Activated T-helper 17 cell treated with anti-CD3 and anti-CD28 coated beads, Interleukin-2, amount 50 U/mL, for 72 hours (primary cell): ENCODE data around the gene MAP4K2. TPM values are rescaled to one million over a fixed set of nuclear protein-coding genes. Genes with fewer than 3 reads are reported as not detected.
"Not testable (repeated sequence)": the region's sequence is repeated elsewhere in the genome, so short reads cannot be mapped to it uniquely, and the experiment has no call there.

Experiments used
- ATAC-seq: fragments of 150-1000 bp; cut with Tn5 transposase; replicated peaks from 2 replicates; pipeline ENCODE4 v1.10.0; 2021; ENCODE audit warnings: mild to moderate bottlenecking, moderate library complexity
- H3K27ac Mint-ChIP-seq: one replicate; pipeline ENCODE4 v1.8.0; 2022; ENCODE audit warnings: mixed read lengths
- H3K27me3 Mint-ChIP-seq: one replicate; pipeline ENCODE4 v1.8.0; 2022; ENCODE audit warnings: mixed read lengths
- H3K36me3 Mint-ChIP-seq: one replicate; pipeline ENCODE4 v1.8.0; 2022; ENCODE audit warnings: low read depth, mild to moderate bottlenecking, mixed read lengths
- H3K4me1 Mint-ChIP-seq: one replicate; pipeline ENCODE4 v1.8.0; 2022; ENCODE audit warnings: mixed read lengths
- H3K4me3 Mint-ChIP-seq: one replicate; pipeline ENCODE4 v1.8.0; 2022; ENCODE audit warnings: mild to moderate bottlenecking, mixed read lengths
- H3K9me3 Mint-ChIP-seq: one replicate; pipeline ENCODE4 v1.8.0; 2022; ENCODE audit warnings: mixed read lengths
- total RNA-seq, 2 donors: library from RNA; stranded (reverse); gene quantifications; one replicate each; pipeline ENCODE4 v1.2.3, GENCODE V29; 2022

MAP4K2 gene
- 10 to 100 TPM; 65.9 to 82.5 TPM for total RNA-seq

GRCh38 chr11:64803158-64803845 lies at the start of gene MAP4K2:
Gene MAP4K2 (minus strand): TSS chr11:64803214. CDS start chr11:64803149, 65 bp downstream.
- peak; percentile 92 for ATAC-seq
- Mint-ChIP-seq H3K27ac (peak within 1 kb of the TSS; percentile 96), H3K4me1 (peaks cover 15% of the 10 kb centered on the region)

GRCh38 chr11:64851831-64852351 lies 48.9 kb upstream of the MAP4K2 start:
- H3K9me3 Mint-ChIP-seq = no peaks in the 10 kb centered on the region
- peaks cover 57% of the 10 kb centered on the region for H3K4me1 Mint-ChIP-seq
- peaks cover 55% of the 10 kb centered on the region for H3K36me3 Mint-ChIP-seq
- H3K27me3 Mint-ChIP-seq = no peaks in the 10 kb centered on the region
- H3K27ac Mint-ChIP-seq = peak overlapping the region; percentile 92
- peak overlapping the region; percentile 87 for H3K4me3 Mint-ChIP-seq
- no peak for ATAC-seq

More at GRCh38 chr11:64803158-64803845, at the start of gene MAP4K2:
- Mint-ChIP-seq H3K27me3 (no peaks in the 10 kb centered on the region), H3K9me3 (no peaks in the 10 kb centered on the region), H3K36me3 (peaks cover 48% of the 10 kb centered on the region), H3K4me3 (peak within 1 kb of the TSS; percentile 88)

GRCh38 chr11:64850979-64851567 lies 48.1 kb upstream of the MAP4K2 start:
- H3K27me3 Mint-ChIP-seq = no peaks in the 10 kb centered on the region
- no peaks in the 10 kb centered on the region for H3K9me3 Mint-ChIP-seq
- H3K4me3 Mint-ChIP-seq = peak overlapping the region; percentile 87
- peaks cover 47% of the 10 kb centered on the region for H3K36me3 Mint-ChIP-seq
- peaks cover 52% of the 10 kb centered on the region for H3K4me1 Mint-ChIP-seq
- peak overlapping the region; percentile 92 for H3K27ac Mint-ChIP-seq
- ATAC-seq = peak; percentile 68

GRCh38 chr11:64849598-64850356 lies 46.8 kb upstream of the MAP4K2 start:
- H3K27ac Mint-ChIP-seq = peak overlapping the region; percentile 79
- H3K4me3 Mint-ChIP-seq = no peak overlapping the region
- H3K9me3 Mint-ChIP-seq = no peaks in the 10 kb centered on the region
- no peaks in the 10 kb centered on the region for H3K27me3 Mint-ChIP-seq
- H3K4me1 Mint-ChIP-seq = peaks cover 45% of the 10 kb centered on the region
- no peak for ATAC-seq
- H3K36me3 Mint-ChIP-seq = peaks cover 34% of the 10 kb centered on the region

GRCh38 chr11:64848826-64849597 lies 46.0 kb upstream of the MAP4K2 start:
- peak overlapping the region; percentile 79 for H3K27ac Mint-ChIP-seq
- H3K36me3 Mint-ChIP-seq = peaks cover 26% of the 10 kb centered on the region
- H3K9me3 Mint-ChIP-seq = no peaks in the 10 kb centered on the region
- no peak for ATAC-seq
- peak overlapping the region; percentile 33 for H3K4me3 Mint-ChIP-seq
- peaks cover 39% of the 10 kb centered on the region for H3K4me1 Mint-ChIP-seq
- H3K27me3 Mint-ChIP-seq = no peaks in the 10 kb centered on the region

DNA sequence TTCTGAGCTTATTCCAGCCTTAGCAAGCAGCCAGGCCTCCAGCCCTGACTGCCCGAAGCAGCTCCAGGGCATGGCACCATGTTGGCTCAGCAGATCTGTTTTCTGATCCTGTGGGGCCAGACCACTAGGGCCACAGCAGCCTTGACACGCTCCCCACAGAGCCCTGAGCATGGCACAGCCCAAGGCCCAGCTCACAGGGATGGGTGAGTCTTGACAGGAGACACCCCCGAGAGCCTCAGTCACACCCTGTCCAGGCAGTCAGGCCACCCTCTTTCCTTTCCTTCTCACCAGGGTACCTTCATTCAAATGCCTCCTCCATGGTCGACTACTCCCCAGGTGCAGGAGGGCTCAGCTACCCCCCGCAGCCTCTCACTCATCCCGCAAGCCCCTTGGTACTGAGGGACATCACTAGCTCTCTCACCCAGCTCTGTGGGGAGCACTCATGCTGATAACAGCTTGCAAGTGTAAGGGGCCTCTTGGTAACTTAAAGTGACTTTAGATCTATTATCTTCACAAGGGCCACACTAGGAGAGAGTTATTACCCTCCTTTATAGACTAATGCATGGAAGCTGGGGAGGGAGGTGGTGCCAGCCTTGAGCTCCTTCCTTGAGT lies 45.3 kb upstream of the MAP4K2 start:
- H3K9me3 Mint-ChIP-seq = no peaks in the 10 kb centered on the region
- peaks cover 41% of the 10 kb centered on the region for H3K4me1 Mint-ChIP-seq
- H3K27ac Mint-ChIP-seq = peak overlapping the region; percentile 79
- H3K36me3 Mint-ChIP-seq = peaks cover 19% of the 10 kb centered on the region
- H3K4me3 Mint-ChIP-seq = peak overlapping the region; percentile 33
- no peak for ATAC-seq
- no peaks in the 10 kb centered on the region for H3K27me3 Mint-ChIP-seq

DNA sequence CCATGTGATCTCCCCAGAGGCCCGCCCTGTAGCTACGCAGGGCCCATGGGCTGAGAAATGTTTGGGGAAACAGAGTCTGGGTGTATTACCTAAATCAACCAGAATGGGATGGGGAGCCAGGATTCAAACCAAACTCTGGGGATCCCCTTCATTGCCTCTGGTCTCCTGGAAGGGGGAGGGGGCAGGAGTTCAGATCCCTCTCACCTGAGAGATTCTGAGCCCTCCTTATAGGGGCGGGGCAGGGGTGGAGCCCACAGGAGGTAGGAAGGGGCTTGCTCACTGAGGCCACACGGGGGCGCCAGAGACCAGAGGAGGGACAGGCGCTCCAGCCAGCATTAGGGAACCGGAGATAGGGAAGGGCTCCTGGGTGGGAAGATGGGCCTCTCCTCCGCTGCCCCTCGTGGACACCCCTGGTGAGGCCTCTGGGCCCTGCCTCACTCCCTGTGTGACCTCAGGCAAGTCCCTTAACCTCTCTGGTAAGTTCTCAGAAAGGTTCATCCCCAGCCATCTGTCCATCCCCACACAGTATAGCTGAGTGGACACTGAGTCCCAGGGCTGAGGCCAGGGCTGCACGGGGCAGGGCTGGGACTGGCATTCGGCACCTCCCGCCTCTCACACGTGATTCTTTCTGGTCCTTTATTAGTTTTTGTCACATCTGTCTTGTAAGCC lies 44.1 kb upstream of the MAP4K2 start:
- Mint-ChIP-seq H3K27me3 (no peaks in the 10 kb centered on the region), H3K36me3 (peaks cover 8% of the 10 kb centered on the region), H3K9me3 (no peaks in the 10 kb centered on the region), H3K27ac (peak overlapping the region; percentile 38), H3K4me1 (peaks cover 36% of the 10 kb centered on the region), H3K4me3 (no peak overlapping the region)
- ATAC-seq = peak; percentile 75

GRCh38 chr11:64845776-64846129 lies 42.7 kb upstream of the MAP4K2 start:
- H3K4me1 Mint-ChIP-seq = peaks cover 29% of the 10 kb centered on the region

DNA sequence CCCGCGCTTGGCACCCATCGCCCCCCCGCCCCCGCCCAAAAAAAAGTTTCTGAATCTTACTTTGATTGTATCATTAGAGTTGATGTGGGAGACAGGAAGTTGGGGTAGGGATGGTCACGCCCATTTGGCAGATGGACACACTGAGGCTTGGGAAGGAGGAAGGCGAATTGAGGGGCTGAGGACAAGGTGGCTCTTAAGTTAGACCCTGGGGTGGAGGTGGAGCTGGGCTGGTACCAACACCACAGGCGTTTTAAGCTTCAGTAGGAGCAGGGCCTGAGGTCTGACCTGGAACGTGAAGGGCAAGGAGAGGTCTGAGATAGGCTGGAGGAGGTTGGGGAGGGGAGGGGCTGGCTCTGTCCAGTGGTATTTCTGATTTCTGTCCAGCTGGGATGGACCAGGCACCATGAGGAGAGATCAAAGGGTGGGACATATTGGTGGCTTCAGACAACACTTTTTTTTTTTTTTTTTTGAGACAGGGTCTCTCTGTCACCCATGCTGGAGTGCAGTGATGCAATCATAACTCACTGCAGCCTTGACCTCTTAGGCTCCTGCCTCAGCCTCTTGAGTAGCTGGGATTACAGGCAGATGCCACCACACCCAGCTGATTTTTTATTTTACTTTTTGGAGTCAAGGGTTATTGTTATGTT lies 42.2 kb upstream of the MAP4K2 start:
- Mint-ChIP-seq H3K36me3 (no peaks in the 10 kb centered on the region), H3K27me3 (no peaks in the 10 kb centered on the region), H3K9me3 (no peaks in the 10 kb centered on the region), H3K4me1 (peaks cover 29% of the 10 kb centered on the region), H3K4me3 (peak overlapping the region; percentile 73), H3K27ac (no peak overlapping the region)
- ATAC-seq = no peak

More at GRCh38 chr11:64845776-64846129, 42.7 kb upstream of the MAP4K2 start:
- not testable (repeated sequence) for ATAC-seq, H3K27me3 Mint-ChIP-seq, H3K36me3 Mint-ChIP-seq, H3K27ac Mint-ChIP-seq, H3K9me3 Mint-ChIP-seq
- peak overlapping the region; percentile 73 for H3K4me3 Mint-ChIP-seq

DNA sequence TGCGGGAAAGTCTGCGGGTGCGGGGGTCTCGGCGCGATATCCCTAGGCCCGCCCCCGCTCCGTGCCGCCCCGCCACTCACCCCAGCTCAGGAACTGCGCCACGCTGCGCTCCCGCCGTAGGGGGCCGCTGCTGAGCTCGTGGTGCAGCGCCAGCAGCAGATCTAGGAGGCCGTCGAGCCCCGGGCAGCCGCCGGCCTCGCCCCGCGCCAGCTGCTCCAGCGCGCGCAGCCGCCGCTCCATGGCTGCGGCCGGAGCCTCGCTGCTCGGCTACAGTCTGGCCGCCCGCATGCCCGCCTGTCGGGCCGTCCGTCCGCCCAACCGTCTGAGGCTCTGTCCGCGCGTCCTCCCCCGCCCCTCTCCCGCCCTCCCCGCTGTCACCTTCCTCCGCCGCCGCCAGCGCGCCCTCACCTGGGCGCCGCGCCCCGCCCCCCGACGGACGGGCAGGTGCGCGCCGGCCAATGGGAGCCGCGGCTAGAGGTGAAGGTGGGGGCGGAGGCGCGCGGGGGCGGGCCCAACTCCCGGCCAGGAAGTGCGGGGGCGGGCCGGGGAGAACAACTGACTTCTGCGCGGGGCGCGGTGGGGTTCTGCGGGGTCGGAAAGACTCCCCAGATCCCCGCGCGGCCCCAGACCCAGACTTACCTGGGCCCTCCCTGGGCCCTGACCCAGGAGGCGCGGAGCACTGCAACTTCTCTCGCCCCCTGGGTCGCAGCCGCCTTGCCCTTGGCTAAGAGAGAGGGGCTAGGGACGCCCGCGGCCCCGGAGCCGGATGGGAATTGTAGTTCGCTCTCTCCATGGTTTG lies 41.5 kb upstream of the MAP4K2 start, which contains the start of gene CDC42BPG:
CDC42BPG (minus strand) TSS at position 324 of the 799 bp plus-strand sequence; CDS start at position 240, 84 bp downstream.
- Mint-ChIP-seq H3K27ac (no peak within 1 kb of the TSS), H3K4me3 (peak within 1 kb of the TSS; percentile 73), H3K4me1 (peaks cover 26% of the 10 kb centered on the region), H3K9me3 (no peaks in the 10 kb centered on the region), H3K27me3 (no peaks in the 10 kb centered on the region), H3K36me3 (no peaks in the 10 kb centered on the region)
- ATAC-seq = peak; percentile 68

- Mint-ChIP-seq H3K36me3 (no peaks in the 10 kb centered on the region), H3K9me3 (no peaks in the 10 kb centered on the region), H3K27me3 (no peaks in the 10 kb centered on the region), H3K4me1 (peaks cover 19% of the 10 kb centered on the region), H3K27ac (no peak overlapping the region), H3K4me3 (peak overlapping the region; percentile 73)
- ATAC-seq = no peak
Observed at GRCh38 chr11:64843686-64844329, 40.8 kb upstream of the MAP4K2 start.
